ENCODE measurements around the gene CROCC. TPM values are rescaled to one million over a fixed set of nuclear protein-coding genes. Genes with fewer than 3 reads are reported as not detected.

CROCC gene
- total RNA-seq, 4 donors from 2014 or later, result 8.0 to 34.5 (median 30.0) TPM

- H3K27ac ChIP-seq, result no peak overlapping the region
- H3K9me3 ChIP-seq, result no peaks in the 10 kb centered on the region
- H3K4me3 ChIP-seq, result no peak overlapping the region
- 86% methylated on average over 7 of the region's 7 CpGs; no CpG with 5 or more reads in 1 of the 2 donors for WGBS, 2 donors (ENCODE audit: low coverage in 1 of 2)
- H3K27me3 ChIP-seq, result no peaks in the 10 kb centered on the region
- H3K4me1 ChIP-seq, result peaks cover 0 to under 1% (median 0%) of the 10 kb centered on the region in 3 donors
- ATAC-seq, result no peak
- H3K36me3 ChIP-seq, result peaks cover 8 to 53% of the 10 kb centered on the region in 2 donors
- TF ChIP-seq POLR2AphosphoS5 (IDR thresholded peaks at IDR 0.05) (no peak), EP300 (IDR thresholded peaks at IDR 0.05) (no peak), POLR2A (IDR thresholded peaks at IDR 0.05) (no peak), CTCF (IDR thresholded peaks at IDR 0.05) (no peak)
These were observed 95.7 kb downstream of the CROCC start for GRCh38 chr1:17017435-17017834.

DNA sequence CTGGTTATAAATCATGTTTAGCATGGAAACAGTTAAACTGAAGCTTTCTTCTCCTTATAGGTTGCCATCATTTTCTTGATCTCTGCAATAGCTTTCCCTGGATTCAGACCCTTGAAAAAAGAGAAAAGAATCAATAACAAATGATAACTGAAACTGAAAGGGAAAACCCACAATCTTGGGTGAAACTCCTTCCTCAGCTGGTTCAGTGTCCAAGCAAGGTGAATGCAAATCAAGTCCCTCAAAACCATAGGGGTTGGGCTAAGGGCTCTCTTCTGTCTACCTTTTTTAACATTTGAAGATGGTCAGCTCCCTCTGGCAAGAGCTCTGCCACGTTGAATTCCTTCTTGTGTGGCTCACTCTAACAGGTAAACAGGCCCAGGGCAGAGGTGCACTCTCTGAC, 97.1 kb downstream of the CROCC start:
- 22 to 43% methylated on average over 1 of the region's 1 CpG for WGBS, 2 donors (ENCODE audit: low coverage in 1 of 2)
- Histone ChIP-seq H3K27ac (no peak overlapping the region), H3K36me3 (peaks cover 8 to 67% of the 10 kb centered on the region in 2 donors), H3K4me3 (no peak overlapping the region), H3K4me1 (no peaks in the 10 kb centered on the region), H3K9me3 (no peaks in the 10 kb centered on the region), H3K27me3 (no peaks in the 10 kb centered on the region)
- TF ChIP-seq POLR2AphosphoS5 (IDR thresholded peaks at IDR 0.05) (no peak), POLR2A (IDR thresholded peaks at IDR 0.05) (no peak), EP300 (IDR thresholded peaks at IDR 0.05) (no peak), CTCF (IDR thresholded peaks at IDR 0.05) (no peak)
- ATAC-seq, result no peak

- TF ChIP-seq POLR2AphosphoS5 (IDR thresholded peaks at IDR 0.05) (no peak), EP300 (IDR thresholded peaks at IDR 0.05) (no peak), CTCF (IDR thresholded peaks at IDR 0.05) (no peak), POLR2A (IDR thresholded peaks at IDR 0.05) (no peak)
- WGBS, 2 donors (ENCODE audit: low coverage in 1 of 2), result 90 to 100% methylated on average over 2 of the region's 2 CpGs
These were observed 98.8 kb downstream of the CROCC start for GRCh38 chr1:17020502-17020901.

DNA sequence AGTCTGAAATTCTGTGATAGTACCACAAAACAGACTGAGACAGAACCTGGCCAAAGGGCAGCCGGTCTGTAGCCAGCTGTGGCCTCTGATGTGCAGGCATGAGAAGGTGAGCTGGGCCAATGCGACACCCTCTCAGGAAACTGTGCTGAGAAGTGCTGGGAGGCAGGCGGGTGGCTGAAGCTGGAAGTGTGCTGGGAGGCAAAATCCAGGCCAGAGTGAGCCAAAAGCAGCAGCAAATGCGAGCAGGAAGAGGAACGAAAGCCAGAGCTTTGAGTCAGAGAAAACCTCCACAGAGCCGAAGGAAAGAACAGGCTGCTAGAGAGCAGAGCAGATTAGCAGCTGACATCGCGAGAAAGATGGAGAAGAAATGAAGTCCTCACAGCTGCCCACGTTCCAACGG, 100.2 kb downstream of the CROCC start:
- Histone ChIP-seq H3K4me1 (no peaks in the 10 kb centered on the region), H3K4me3 (no peak overlapping the region), H3K36me3 (peaks cover 12 to 97% of the 10 kb centered on the region in 2 donors), H3K27ac (no peak overlapping the region), H3K9me3 (no peaks in the 10 kb centered on the region), H3K27me3 (no peaks in the 10 kb centered on the region)
- no peak for ATAC-seq
- WGBS, 2 donors (ENCODE audit: low coverage in 1 of 2), result 70 to 78% methylated on average over 7 to 8 of the region's 10 CpGs
- TF ChIP-seq EP300 (IDR thresholded peaks at IDR 0.05), result no peak
- no peak for TF ChIP-seq POLR2A (IDR thresholded peaks at IDR 0.05)
- no peak for TF ChIP-seq POLR2AphosphoS5 (IDR thresholded peaks at IDR 0.05)
- no peak for TF ChIP-seq CTCF (IDR thresholded peaks at IDR 0.05)

More at GRCh38 chr1:17020502-17020901, 98.8 kb downstream of the CROCC start:
- Histone ChIP-seq H3K27ac (no peak overlapping the region), H3K4me3 (no peak overlapping the region), H3K36me3 (peaks cover 12 to 83% of the 10 kb centered on the region in 2 donors), H3K9me3 (no peaks in the 10 kb centered on the region), H3K27me3 (no peaks in the 10 kb centered on the region), H3K4me1 (no peaks in the 10 kb centered on the region)
- ATAC-seq, result no peak

Small RNA genes lying within 50 kb of the gene (small RNA-seq; reads per million reads assigned to genes)
- gene RNU1-2, result 0 reads per million in 4 donors
- gene RNU1-5P, result 0 reads per million in 4 donors

Other genes starting within 250 kb of the CROCC start
- gene RNU1-4, start 181.4 kb upstream of the CROCC start, total RNA-seq, result under 1 TPM in 3 of 4 donors, not detected in 1; under 0.01 TPM
- under 1 TPM in 3 of 4 donors, not detected in 1; under 0.01 TPM for gene RNU1-2, start 26.0 kb upstream of the CROCC start, total RNA-seq
- 10 to 100 TPM in 1 of 4 donors, 1 to 10 TPM in 3; 4.2 to 12.1 (median 7.2) TPM for gene MFAP2, start 58.7 kb downstream of the CROCC start, total RNA-seq
- gene ATP13A2, start 90.0 kb downstream of the CROCC start, total RNA-seq, result 10 to 100 TPM; 19.1 to 29.2 (median 20.1) TPM
- 100 to 1,000 TPM; 103 to 118 (median 116) TPM for gene SDHB, start 132.1 kb downstream of the CROCC start, total RNA-seq
- gene PADI2, start 197.5 kb downstream of the CROCC start, total RNA-seq, result 1 to 10 TPM in 1 of 4 donors, under 1 TPM in 3; 0.12 to 1.9 (median 0.58) TPM

Data from gastroesophageal sphincter (tissue), 4 donors.